ENCODE data around the gene VNN1.
"Not testable (repeated sequence)": the region's sequence is repeated elsewhere in the genome, so short reads cannot be mapped to it uniquely, and the experiment has no call there.

Gene VNN1

DNA sequence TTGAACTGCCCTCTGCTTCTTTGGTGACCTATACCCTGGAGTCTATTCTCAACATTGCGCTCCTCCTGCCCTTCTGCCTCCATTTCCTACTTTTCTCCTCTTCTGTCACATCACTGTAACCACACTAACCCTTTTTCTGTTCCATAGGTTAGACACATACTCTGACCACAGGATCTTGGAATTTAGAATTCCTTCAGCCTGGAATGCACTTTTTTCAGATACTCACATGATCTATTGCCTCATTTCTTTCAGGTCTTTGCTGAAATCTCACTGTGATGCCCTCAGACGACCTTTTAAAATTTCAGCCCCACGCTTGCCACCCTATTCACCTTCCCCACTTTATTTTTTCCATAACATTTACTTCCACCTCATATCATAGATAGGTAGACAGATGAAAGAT, 5.1 kb downstream of the VNN1 start:
- Histone ChIP-seq H3K9me3 (ENCODE audit: insufficient read depth, low read depth, low read length) (no peaks in the 10 kb centered on the region), H3K27me3 (ENCODE audit: insufficient read depth, low read length, poor library complexity, severe bottlenecking) (no peaks in the 10 kb centered on the region), H3K79me2 (ENCODE audit: insufficient read depth, low read length) (no peaks in the 10 kb centered on the region), H3F3A (ENCODE audit: low read depth) (no peaks in the 10 kb centered on the region), H3K4me3 (ENCODE audit: low read length, poor library complexity, severe bottlenecking) (no peak overlapping the region), H4K20me1 (ENCODE audit: insufficient read depth, low read length, poor library complexity, severe bottlenecking) (no peaks in the 10 kb centered on the region), H3K4me1 (ENCODE audit: insufficient read depth, low read length, poor library complexity, severe bottlenecking) (no peaks in the 10 kb centered on the region), H3K36me3 (ENCODE audit: insufficient read depth, low read length) (no peaks in the 10 kb centered on the region), H3K4me2 (ENCODE audit: low read depth, low read length, poor library complexity, severe bottlenecking) (no peak overlapping the region), H3K9ac (ENCODE audit: low read depth, low read length, poor library complexity, severe bottlenecking) (no peak overlapping the region), H3K9me2 (replicated peaks; ENCODE audit: low read depth, low read length) (no peaks in the 10 kb centered on the region; the same call in 1 of the 2 replicates), H2AFZ (ENCODE audit: low read length) (no peak overlapping the region)
- no peak for TF ChIP-seq EZH2phosphoT487 (IDR thresholded peaks at IDR 0.05; ENCODE audit: borderline replicate concordance)
- TF ChIP-seq, protein P1, sequence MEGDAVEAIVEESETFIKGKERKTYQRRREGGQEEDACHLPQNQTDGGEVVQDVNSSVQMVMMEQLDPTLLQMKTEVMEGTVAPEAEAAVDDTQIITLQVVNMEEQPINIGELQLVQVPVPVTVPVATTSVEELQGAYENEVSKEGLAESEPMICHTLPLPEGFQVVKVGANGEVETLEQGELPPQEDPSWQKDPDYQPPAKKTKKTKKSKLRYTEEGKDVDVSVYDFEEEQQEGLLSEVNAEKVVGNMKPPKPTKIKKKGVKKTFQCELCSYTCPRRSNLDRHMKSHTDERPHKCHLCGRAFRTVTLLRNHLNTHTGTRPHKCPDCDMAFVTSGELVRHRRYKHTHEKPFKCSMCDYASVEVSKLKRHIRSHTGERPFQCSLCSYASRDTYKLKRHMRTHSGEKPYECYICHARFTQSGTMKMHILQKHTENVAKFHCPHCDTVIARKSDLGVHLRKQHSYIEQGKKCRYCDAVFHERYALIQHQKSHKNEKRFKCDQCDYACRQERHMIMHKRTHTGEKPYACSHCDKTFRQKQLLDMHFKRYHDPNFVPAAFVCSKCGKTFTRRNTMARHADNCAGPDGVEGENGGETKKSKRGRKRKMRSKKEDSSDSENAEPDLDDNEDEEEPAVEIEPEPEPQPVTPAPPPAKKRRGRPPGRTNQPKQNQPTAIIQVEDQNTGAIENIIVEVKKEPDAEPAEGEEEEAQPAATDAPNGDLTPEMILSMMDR (conservative IDR thresholded peaks at IDR 0.05; ENCODE audit: low read length), result no peak

DNA sequence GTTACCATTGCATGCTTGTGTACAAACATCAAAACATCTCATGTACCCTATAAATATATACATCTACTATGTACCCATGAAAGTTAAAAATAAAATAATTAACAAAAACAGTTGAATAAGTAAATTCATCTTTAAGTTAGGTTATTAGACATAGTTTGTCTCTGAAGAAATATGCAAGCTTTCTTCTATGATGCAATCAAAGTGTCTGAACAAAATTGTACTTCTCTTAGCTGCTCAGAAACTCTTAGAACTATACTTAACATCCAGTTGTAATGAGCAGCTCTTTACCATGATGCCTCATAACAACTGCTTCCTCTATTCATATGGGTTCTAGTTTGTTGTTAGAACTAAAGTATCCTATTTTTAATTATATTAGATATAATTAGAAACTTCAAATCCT, 5.9 kb downstream of the VNN1 start:
- no peaks in the 10 kb centered on the region for H3K4me1 ChIP-seq (ENCODE audit: insufficient read depth, low read length, poor library complexity, severe bottlenecking)
- no peak overlapping the region for H2AFZ ChIP-seq (ENCODE audit: low read length)
- no peaks in the 10 kb centered on the region for H3K9me3 ChIP-seq (ENCODE audit: insufficient read depth, low read depth, low read length)
- no peak for TF ChIP-seq EZH2phosphoT487 (IDR thresholded peaks at IDR 0.05; ENCODE audit: borderline replicate concordance)
- TF ChIP-seq, protein P1 (conservative IDR thresholded peaks at IDR 0.05; ENCODE audit: low read length), result no peak
- no peaks in the 10 kb centered on the region for H3K79me2 ChIP-seq (ENCODE audit: insufficient read depth, low read length)
- H3K9me2 ChIP-seq (replicated peaks; ENCODE audit: low read depth, low read length), result no peaks in the 10 kb centered on the region; the same call in 1 of the 2 replicates
- H3K4me3 ChIP-seq (ENCODE audit: low read length, poor library complexity, severe bottlenecking), result no peak overlapping the region
- no peaks in the 10 kb centered on the region for H4K20me1 ChIP-seq (ENCODE audit: insufficient read depth, low read length, poor library complexity, severe bottlenecking)
- no peaks in the 10 kb centered on the region for H3K27me3 ChIP-seq (ENCODE audit: insufficient read depth, low read length, poor library complexity, severe bottlenecking)
- H3K36me3 ChIP-seq (ENCODE audit: insufficient read depth, low read length), result no peaks in the 10 kb centered on the region
- H3K9ac ChIP-seq (ENCODE audit: low read depth, low read length, poor library complexity, severe bottlenecking), result no peak overlapping the region
- no peaks in the 10 kb centered on the region for H3F3A ChIP-seq (ENCODE audit: low read depth)
- no peak overlapping the region for H3K4me2 ChIP-seq (ENCODE audit: low read depth, low read length, poor library complexity, severe bottlenecking)

DNA sequence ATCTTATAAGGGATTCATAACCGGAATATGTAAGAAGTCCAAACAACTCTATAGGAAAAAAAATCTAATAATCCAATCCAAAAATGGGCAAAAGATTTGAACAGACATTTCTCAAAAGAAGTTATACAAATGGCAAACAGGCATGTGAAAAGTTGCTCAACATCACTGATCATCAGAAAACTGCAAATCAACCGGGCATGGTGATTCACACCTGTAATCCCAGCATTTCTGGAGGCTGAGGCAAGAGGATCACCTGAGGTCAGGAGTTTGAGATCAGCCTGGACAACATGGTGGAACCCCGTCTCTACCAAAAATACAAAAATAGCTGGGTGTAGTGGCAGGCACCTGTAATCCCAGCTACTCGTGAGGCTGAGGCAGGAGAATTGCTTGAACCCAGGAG, 7.1 kb downstream of the VNN1 start:
- not testable (repeated sequence) for H4K20me1 ChIP-seq (ENCODE audit: insufficient read depth, low read length, poor library complexity, severe bottlenecking); H3K9me3 ChIP-seq (ENCODE audit: insufficient read depth, low read depth, low read length); H3K9ac ChIP-seq (ENCODE audit: low read depth, low read length, poor library complexity, severe bottlenecking); H3K36me3 ChIP-seq (ENCODE audit: insufficient read depth, low read length); H3K4me2 ChIP-seq (ENCODE audit: low read depth, low read length, poor library complexity, severe bottlenecking); H3F3A ChIP-seq (ENCODE audit: low read depth); H3K79me2 ChIP-seq (ENCODE audit: insufficient read depth, low read length); H2AFZ ChIP-seq (ENCODE audit: low read length); H3K4me1 ChIP-seq (ENCODE audit: insufficient read depth, low read length, poor library complexity, severe bottlenecking); H3K9me2 ChIP-seq (replicated peaks; ENCODE audit: low read depth, low read length); H3K27me3 ChIP-seq (ENCODE audit: insufficient read depth, low read length, poor library complexity, severe bottlenecking); H3K4me3 ChIP-seq (ENCODE audit: low read length, poor library complexity, severe bottlenecking)

DNA sequence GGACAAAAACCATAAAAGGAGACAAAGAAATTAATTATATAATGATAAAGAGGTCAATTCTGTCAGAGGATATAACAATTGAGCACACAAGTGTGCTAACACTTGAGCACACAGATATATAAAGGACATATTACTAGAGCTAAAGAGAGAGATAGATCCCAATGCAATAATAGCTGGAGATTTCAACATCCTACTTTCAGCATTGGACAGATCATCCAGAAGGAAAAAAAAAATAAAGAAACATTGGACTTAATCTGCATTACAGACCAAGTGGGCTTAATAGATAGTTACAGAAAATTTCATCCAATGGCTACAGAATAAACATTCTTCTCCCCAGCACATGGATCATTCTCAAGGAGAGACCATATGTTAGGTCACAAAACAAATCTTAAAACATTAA, 9.9 kb downstream of the VNN1 start:
- Histone ChIP-seq H3K79me2 (ENCODE audit: insufficient read depth, low read length) (no peaks in the 10 kb centered on the region), H3F3A (ENCODE audit: low read depth) (no peaks in the 10 kb centered on the region), H3K4me2 (ENCODE audit: low read depth, low read length, poor library complexity, severe bottlenecking) (no peak overlapping the region), H2AFZ (ENCODE audit: low read length) (no peak overlapping the region), H4K20me1 (ENCODE audit: insufficient read depth, low read length, poor library complexity, severe bottlenecking) (no peaks in the 10 kb centered on the region), H3K4me3 (ENCODE audit: low read length, poor library complexity, severe bottlenecking) (no peak overlapping the region), H3K9ac (ENCODE audit: low read depth, low read length, poor library complexity, severe bottlenecking) (no peak overlapping the region), H3K9me3 (ENCODE audit: insufficient read depth, low read depth, low read length) (no peaks in the 10 kb centered on the region), H3K9me2 (replicated peaks; ENCODE audit: low read depth, low read length) (no peaks in the 10 kb centered on the region; the same call in 1 of the 2 replicates), H3K27me3 (ENCODE audit: insufficient read depth, low read length, poor library complexity, severe bottlenecking) (no peaks in the 10 kb centered on the region), H3K4me1 (ENCODE audit: insufficient read depth, low read length, poor library complexity, severe bottlenecking) (no peaks in the 10 kb centered on the region), H3K36me3 (ENCODE audit: insufficient read depth, low read length) (no peaks in the 10 kb centered on the region)
- TF ChIP-seq, protein P1 (conservative IDR thresholded peaks at IDR 0.05; ENCODE audit: low read length), result no peak
- TF ChIP-seq EZH2phosphoT487 (IDR thresholded peaks at IDR 0.05; ENCODE audit: borderline replicate concordance), result no peak
